Liver (tissue), 3 donors: Measurements from ENCODE around the gene OR51T1.

Experiments
- CTCF ChIP-seq: fragments of 150-350 bp; IDR thresholded peaks from 2 replicates; pipeline ENCODE4 v1.5.1; 2017; ENCODE audit warnings: improper control_type of control experiment, low read depth, low read length; ENCODE audit not compliant: missing input control
- EGR1 ChIP-seq, 2 donors: IDR thresholded peaks; 2 replicates each; pipeline ENCODE4 v1.6.1; 2016 to 2018; ENCODE audit warnings: antibody characterized with exemption in 2 of 2, low read depth in 2 of 2
- FOXA1 ChIP-seq: IDR thresholded peaks from 2 replicates; pipeline ENCODE4 v1.6.1; 2016; ENCODE audit warnings: antibody characterized with exemption
- JUND ChIP-seq, 2 donors: IDR thresholded peaks; 2 replicates each; pipeline ENCODE4 v1.6.1; 2016; ENCODE audit warnings: antibody characterized with exemption in 2 of 2
- TF ChIP-seq, protein P1 (sequence below): IDR thresholded peaks from 2 replicates; pipeline ENCODE4 v1.6.1; 2016; ENCODE audit warnings: antibody characterized with exemption
- donor health status: healthy.
- donor health status: healthy.

GRCh38 chr11:4922304-4922703 is 40.6 kb downstream of the OR51T1 start:
- TF ChIP-seq, protein P1, sequence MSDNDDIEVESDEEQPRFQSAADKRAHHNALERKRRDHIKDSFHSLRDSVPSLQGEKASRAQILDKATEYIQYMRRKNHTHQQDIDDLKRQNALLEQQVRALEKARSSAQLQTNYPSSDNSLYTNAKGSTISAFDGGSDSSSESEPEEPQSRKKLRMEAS = no peak
- TF ChIP-seq EGR1 (IDR thresholded peaks at IDR 0.05; ENCODE audit: low read depth in 2 of 2) = no peak
- TF ChIP-seq CTCF = no peak
- no peak for TF ChIP-seq JUND (IDR thresholded peaks at IDR 0.05)
- no peak for TF ChIP-seq FOXA1
